Activated CD4-positive, CD25-positive, alpha-beta regulatory T cell (primary cell): ENCODE data around the gene PYGB.
"Not testable (repeated sequence)": the region's sequence is repeated elsewhere in the genome, so short reads cannot be mapped to it uniquely, and the experiment has no call there.

Experiments used
- DNase-seq, 4 experiments: peaks; one replicate each; lab custom pipeline; 2025; lab: John Stamatoyannopoulos, UW

The PYGB gene

GRCh38 chr20:25230166-25230831, 17.6 kb upstream of the PYGB start:
- DNase-seq, result no peak

GRCh38 chr20:25233016-25233772, 14.7 kb upstream of the PYGB start:
- no peak for DNase-seq

GRCh38 chr20:25234009-25234849, 13.7 kb upstream of the PYGB start:
- DNase-seq, result not testable (repeated sequence)

- DNase-seq, result no peak
Observed at GRCh38 chr20:25236450-25237304, 11.2 kb upstream of the PYGB start.

GRCh38 chr20:25237610-25238318, 10.1 kb upstream of the PYGB start:
- no peak for DNase-seq

- no peak for DNase-seq
Observed at GRCh38 chr20:25238319-25239037, 9.4 kb upstream of the PYGB start.

GRCh38 chr20:25239387-25240370, 8.2 kb upstream of the PYGB start:
- DNase-seq, result no peak

GRCh38 chr20:25240851-25241658, 6.8 kb upstream of the PYGB start:
- not testable (repeated sequence) for DNase-seq

GRCh38 chr20:25241659-25241955, 6.3 kb upstream of the PYGB start:
- DNase-seq, result not testable (repeated sequence)

- no peak for DNase-seq
Observed at GRCh38 chr20:25242231-25242630, 5.7 kb upstream of the PYGB start.

GRCh38 chr20:25243416-25243979, 4.4 kb upstream of the PYGB start:
- DNase-seq, result no peak

- DNase-seq, result no peak
Observed at GRCh38 chr20:25244976-25245375, 2.9 kb upstream of the PYGB start.

- no peak for DNase-seq
Observed at GRCh38 chr20:25245461-25245860, 2.4 kb upstream of the PYGB start.

GRCh38 chr20:25246182-25246999, 1.5 kb upstream of the PYGB start:
- DNase-seq, result no peak

GRCh38 chr20:25247000-25247517, 826 bp upstream of the PYGB start:
- DNase-seq, result no peak

GRCh38 chr20:25247518-25247955, 348 bp upstream of the PYGB start:
- no peak for DNase-seq

- DNase-seq, result no peak
Observed at GRCh38 chr20:25248786-25249172, 894 bp downstream of the PYGB start.
